ENCODE results near the gene IFITM2. TPM values are rescaled to one million over a fixed set of nuclear protein-coding genes. Genes with fewer than 3 reads are reported as not detected.

Gene IFITM2
- total and polyA plus RNA-seq, 2 of the 13 experiments (the other 11 are each of a cell fraction or from before 2014, with no cell fraction given): 13.8 to 267 TPM

- Histone ChIP-seq H4K20me1 (ENCODE audit: insufficient read depth, low read length) (no peaks in the 10 kb centered on the region), H3K4me1 (ENCODE audit: insufficient read depth, low read length) (peaks cover 27% of the 10 kb centered on the region), H2AFZ (ENCODE audit: low read length) (no peak overlapping the region), H3K27ac (ENCODE audit: extremely low read length, insufficient read depth, low read length) (no peak overlapping the region), H3K4me3 (replicated peaks in 1 of 3; ENCODE audit: insufficient read depth in 1 of 3, low read depth in 2 of 3, low read length in 3 of 3) (no peak overlapping the region), H3K9me3 (ENCODE audit: low read length) (no peaks in the 10 kb centered on the region), H3K36me3 (replicated peaks in 1 of 2; ENCODE audit: control insufficient read depth in 1 of 2, insufficient read depth in 2 of 2, low read length in 2 of 2) (0 out of 5 replicates have a peak, but pooled peaks cover 0 to 2% of the 10 kb centered on the region in 2 experiments), H3K27me3 (ENCODE audit: control insufficient read depth in 1 of 2, insufficient read depth in 2 of 2, low read length in 2 of 2) (peaks cover 11 to 18% of the 10 kb centered on the region in 2 experiments), H3K4me2 (ENCODE audit: low read depth, low read length) (no peak overlapping the region), H3K9ac (ENCODE audit: insufficient read depth, low read depth, low read length) (no peak overlapping the region), H3K79me2 (ENCODE audit: insufficient read depth, low read length) (no peaks in the 10 kb centered on the region)
- TF ChIP-seq ZNF329 (CRISPR knock-in tag; IDR thresholded peaks at IDR 0.05; ENCODE audit: low read depth) (no peak), DBP (CRISPR knock-in tag; IDR thresholded peaks at IDR 0.05; ENCODE audit: not compliant biosample characterization) (no peak)
- FAIRE-seq: no peak
- POLR2A ChIA-PET: no interaction called here
- WGBS (ENCODE audit: low lambda C conversion rate): 91% methylated on average over 17 of the region's 26 CpGs
- no peak for ATAC-seq
- no peak for DNase-seq (ENCODE audit: low spot score)
- no TSS peak for BruUV-seq (replicated peaks)
- CTCF ChIA-PET (ENCODE audit: low intra/inter-chr PET ratio, low total read pairs): no interaction called here
- intact Hi-C loops (cut with micrococcal nuclease; ENCODE audit: unreplicated experiment): no loop called here
- in situ Hi-C loops (cut with HindIII; ENCODE audit: extremely low pct_ligation_motif_present, low pct_unique_long_range_greater_than_20kb): no loop called here
Measured at GRCh38 chr11:295351-296170, 12.1 kb upstream of the IFITM2 start.

DNA sequence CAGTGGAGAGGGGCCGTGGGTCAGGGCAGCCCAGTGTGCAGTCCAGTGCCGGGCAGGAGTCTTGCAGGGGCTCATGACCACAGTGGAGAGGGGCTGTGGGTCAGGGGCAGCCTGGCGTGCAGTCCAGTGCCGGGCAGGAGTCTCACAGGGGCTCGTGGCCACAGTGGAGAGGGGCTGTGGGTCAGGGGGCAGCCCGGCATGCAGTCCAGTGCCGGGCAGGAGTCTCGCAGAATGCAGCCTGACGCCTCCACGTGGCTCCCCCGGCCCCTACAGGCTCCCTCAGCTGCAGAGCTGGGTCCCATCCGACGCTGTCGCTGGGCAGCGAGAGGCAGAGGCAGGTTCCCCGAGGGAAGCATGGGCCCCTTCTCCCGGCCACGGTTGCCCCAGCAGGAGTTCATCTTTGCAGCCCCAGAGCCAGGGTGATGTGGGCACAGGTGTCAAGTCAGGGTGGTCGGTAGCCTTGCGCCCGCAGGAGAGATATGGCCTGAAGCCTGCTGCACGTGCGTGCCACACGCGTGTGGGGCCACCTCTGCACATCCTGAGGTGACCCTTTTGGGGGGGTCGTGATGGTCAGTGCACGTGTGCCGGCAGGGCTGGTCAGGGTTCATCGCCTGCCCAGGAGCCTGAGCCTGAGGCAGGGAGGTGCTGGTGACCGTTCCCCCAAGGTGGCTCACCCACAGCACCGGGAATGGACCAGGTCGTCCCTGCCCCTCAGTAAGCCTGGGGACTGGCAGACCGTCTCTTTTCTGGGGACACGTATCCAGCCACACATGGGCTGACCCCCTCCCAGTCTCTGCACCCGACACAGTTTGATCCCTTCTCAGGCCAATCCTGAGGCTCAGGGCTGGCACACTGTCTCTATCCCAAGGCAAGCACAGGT, 11.2 kb upstream of the IFITM2 start:
- Histone ChIP-seq H3K9me3 (ENCODE audit: low read length) (no peaks in the 10 kb centered on the region), H3K4me1 (ENCODE audit: insufficient read depth, low read length) (peaks cover 35% of the 10 kb centered on the region), H3K27ac (ENCODE audit: extremely low read length, insufficient read depth, low read length) (no peak overlapping the region), H3K4me3 (replicated peaks in 1 of 3; ENCODE audit: insufficient read depth in 1 of 3, low read depth in 2 of 3, low read length in 3 of 3) (no peak overlapping the region), H2AFZ (ENCODE audit: low read length) (no peak overlapping the region), H3K9ac (ENCODE audit: insufficient read depth, low read depth, low read length) (no peak overlapping the region), H3K79me2 (ENCODE audit: insufficient read depth, low read length) (no peaks in the 10 kb centered on the region), H3K27me3 (ENCODE audit: control insufficient read depth in 1 of 2, insufficient read depth in 2 of 2, low read length in 2 of 2) (peaks cover 11 to 20% of the 10 kb centered on the region in 2 experiments), H3K4me2 (ENCODE audit: low read depth, low read length) (no peak overlapping the region), H3K36me3 (replicated peaks in 1 of 2; ENCODE audit: control insufficient read depth in 1 of 2, insufficient read depth in 2 of 2, low read length in 2 of 2) (0 out of 5 replicates have a peak, but pooled peaks cover 0 to 2% of the 10 kb centered on the region in 2 experiments), H4K20me1 (ENCODE audit: insufficient read depth, low read length) (no peaks in the 10 kb centered on the region)
- in situ Hi-C loops (cut with HindIII; ENCODE audit: extremely low pct_ligation_motif_present, low pct_unique_long_range_greater_than_20kb) (no loop called here), intact Hi-C loops (cut with micrococcal nuclease; ENCODE audit: unreplicated experiment) (no loop called here)
- WGBS (ENCODE audit: low lambda C conversion rate): 53% methylated on average over 6 of the region's 35 CpGs
- ChIA-PET POLR2A (no interaction called here), CTCF (ENCODE audit: low intra/inter-chr PET ratio, low total read pairs) (no interaction called here)
- no TSS peak for BruUV-seq (replicated peaks)
- FAIRE-seq (no peak), DNase-seq (ENCODE audit: low spot score) (no peak), ATAC-seq (0 out of 3 replicates have a peak, but pooled peaks have one; percentile 4)
- TF ChIP-seq TBX2 (CRISPR knock-in tag; IDR thresholded peaks at IDR 0.05; ENCODE audit: borderline replicate concordance) (0 out of 2 replicates have a peak, but pooled peaks have one; percentile 16), AGO2 (optimal IDR thresholded peaks at IDR 0.05; ENCODE audit: low read depth, low read length) (peak; percentile 83), RBFOX2 (IDR thresholded peaks at IDR 0.05; ENCODE audit: low read depth, low read length) (0 out of 2 replicates have a peak, but pooled peaks have one; percentile 34)
- TF ChIP-seq, protein P1, sequence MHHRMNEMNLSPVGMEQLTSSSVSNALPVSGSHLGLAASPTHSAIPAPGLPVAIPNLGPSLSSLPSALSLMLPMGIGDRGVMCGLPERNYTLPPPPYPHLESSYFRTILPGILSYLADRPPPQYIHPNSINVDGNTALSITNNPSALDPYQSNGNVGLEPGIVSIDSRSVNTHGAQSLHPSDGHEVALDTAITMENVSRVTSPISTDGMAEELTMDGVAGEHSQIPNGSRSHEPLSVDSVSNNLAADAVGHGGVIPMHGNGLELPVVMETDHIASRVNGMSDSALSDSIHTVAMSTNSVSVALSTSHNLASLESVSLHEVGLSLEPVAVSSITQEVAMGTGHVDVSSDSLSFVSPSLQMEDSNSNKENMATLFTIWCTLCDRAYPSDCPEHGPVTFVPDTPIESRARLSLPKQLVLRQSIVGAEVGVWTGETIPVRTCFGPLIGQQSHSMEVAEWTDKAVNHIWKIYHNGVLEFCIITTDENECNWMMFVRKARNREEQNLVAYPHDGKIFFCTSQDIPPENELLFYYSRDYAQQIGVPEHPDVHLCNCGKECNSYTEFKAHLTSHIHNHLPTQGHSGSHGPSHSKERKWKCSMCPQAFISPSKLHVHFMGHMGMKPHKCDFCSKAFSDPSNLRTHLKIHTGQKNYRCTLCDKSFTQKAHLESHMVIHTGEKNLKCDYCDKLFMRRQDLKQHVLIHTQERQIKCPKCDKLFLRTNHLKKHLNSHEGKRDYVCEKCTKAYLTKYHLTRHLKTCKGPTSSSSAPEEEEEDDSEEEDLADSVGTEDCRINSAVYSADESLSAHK (CRISPR knock-in tag; IDR thresholded peaks at IDR 0.05; ENCODE audit: borderline replicate concordance): no peak

All from HepG2 (cell line).